ENCODE data around the gene ACOX2.

DNA sequence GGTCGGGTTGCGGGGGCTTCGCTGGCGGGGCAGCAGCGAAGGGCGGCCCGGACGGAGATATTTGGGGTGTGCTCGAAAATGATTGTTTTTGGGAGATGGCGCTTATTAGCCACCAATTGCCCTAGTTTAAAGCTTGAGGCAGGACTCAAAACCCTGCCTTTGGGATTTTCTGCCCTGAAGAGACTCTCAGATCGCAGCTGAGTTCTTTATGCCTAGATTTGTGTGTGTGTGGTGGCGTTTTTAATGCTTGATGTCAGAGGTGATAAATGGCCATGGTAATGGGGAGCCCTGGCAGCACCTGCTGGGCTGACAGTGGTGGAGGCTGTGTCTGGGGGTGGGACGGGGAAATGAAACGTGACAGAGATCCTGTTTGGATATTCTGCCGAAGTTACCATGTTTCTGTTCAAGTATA lies 44.5 kb downstream of the ACOX2 start:
- TF ChIP-seq, protein P1, sequence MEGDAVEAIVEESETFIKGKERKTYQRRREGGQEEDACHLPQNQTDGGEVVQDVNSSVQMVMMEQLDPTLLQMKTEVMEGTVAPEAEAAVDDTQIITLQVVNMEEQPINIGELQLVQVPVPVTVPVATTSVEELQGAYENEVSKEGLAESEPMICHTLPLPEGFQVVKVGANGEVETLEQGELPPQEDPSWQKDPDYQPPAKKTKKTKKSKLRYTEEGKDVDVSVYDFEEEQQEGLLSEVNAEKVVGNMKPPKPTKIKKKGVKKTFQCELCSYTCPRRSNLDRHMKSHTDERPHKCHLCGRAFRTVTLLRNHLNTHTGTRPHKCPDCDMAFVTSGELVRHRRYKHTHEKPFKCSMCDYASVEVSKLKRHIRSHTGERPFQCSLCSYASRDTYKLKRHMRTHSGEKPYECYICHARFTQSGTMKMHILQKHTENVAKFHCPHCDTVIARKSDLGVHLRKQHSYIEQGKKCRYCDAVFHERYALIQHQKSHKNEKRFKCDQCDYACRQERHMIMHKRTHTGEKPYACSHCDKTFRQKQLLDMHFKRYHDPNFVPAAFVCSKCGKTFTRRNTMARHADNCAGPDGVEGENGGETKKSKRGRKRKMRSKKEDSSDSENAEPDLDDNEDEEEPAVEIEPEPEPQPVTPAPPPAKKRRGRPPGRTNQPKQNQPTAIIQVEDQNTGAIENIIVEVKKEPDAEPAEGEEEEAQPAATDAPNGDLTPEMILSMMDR (IDR thresholded peaks at IDR 0.05) = no peak
- TF ChIP-seq POLR2A (IDR thresholded peaks at IDR 0.05; ENCODE audit: low read depth) = no peak
- no peak for TF ChIP-seq POLR2AphosphoS5 (IDR thresholded peaks at IDR 0.05)

Data from esophagus muscularis mucosa (tissue), 3 donors.